Spleen (tissue), 7 donors: ENCODE measurements around the gene CDADC1.

Source experiments
- POLR2A ChIP-seq, 3 donors: fragments of 450-650 bp; IDR thresholded peaks; one replicate each; pipeline ENCODE4 v1.5.1; 2017; ENCODE audit warnings: antibody characterized with exemption in 3 of 3, mild to moderate bottlenecking in 1 of 3
- POLR2AphosphoS5 ChIP-seq, 3 donors: sonication (generic); formaldehyde crosslinking; IDR thresholded peaks; one replicate each; pipeline ENCODE4 v1.5.1; 2017; ENCODE audit warnings: antibody characterized with exemption in 3 of 3
- TF ChIP-seq, protein P1 (sequence below), 11 experiments: fragments of 200-600 bp in 7 of 11; fragments of 450-650 bp in 4 of 11; sonication (generic) in 4 of 11; IDR thresholded peaks in 8 of 11; conservative IDR thresholded peaks in 3 of 11; 1 replicate in 7 of 11; 2 replicates in 4 of 11; pipeline versions ENCODE4 v1.4.0 to v1.8.0; 2016 to 2021; ENCODE audit warnings: antibody characterized with exemption in 11 of 11, inconsistent platforms in 4 of 11, mild to moderate bottlenecking in 1 of 11
- donor health status: DM: no; HTN: no; CAD: no; lungs with moderate emphysema.
- donor health status: DM: no; HTN: no; CAD: no.
- donor health status: DM: no; HTN: no; CAD: no.

DNA sequence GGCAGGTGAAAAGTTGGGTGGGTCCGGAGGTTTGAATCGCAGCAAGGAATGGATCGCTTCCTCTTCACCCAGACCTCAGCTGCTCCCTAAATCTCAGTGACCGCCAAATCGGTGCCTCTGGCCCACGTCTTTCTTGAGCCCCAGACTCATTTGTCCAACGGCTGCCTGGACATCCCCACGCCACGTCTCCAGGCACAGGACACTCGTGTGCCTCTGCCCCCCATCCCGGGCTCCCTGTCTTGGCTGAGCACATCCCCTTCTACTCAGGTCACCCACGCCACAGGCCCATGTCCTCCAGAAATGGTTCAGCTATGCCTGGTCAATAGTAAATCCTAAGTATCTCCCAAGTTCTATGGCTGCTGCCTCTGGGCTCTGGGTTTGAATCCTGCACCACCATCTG lies 56.6 kb downstream of the CDADC1 start:
- TF ChIP-seq, protein P1, sequence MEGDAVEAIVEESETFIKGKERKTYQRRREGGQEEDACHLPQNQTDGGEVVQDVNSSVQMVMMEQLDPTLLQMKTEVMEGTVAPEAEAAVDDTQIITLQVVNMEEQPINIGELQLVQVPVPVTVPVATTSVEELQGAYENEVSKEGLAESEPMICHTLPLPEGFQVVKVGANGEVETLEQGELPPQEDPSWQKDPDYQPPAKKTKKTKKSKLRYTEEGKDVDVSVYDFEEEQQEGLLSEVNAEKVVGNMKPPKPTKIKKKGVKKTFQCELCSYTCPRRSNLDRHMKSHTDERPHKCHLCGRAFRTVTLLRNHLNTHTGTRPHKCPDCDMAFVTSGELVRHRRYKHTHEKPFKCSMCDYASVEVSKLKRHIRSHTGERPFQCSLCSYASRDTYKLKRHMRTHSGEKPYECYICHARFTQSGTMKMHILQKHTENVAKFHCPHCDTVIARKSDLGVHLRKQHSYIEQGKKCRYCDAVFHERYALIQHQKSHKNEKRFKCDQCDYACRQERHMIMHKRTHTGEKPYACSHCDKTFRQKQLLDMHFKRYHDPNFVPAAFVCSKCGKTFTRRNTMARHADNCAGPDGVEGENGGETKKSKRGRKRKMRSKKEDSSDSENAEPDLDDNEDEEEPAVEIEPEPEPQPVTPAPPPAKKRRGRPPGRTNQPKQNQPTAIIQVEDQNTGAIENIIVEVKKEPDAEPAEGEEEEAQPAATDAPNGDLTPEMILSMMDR (IDR thresholded peaks at IDR 0.05 in 8 of 11, conservative IDR thresholded peaks at IDR 0.05 in 3 of 11), result no peak
- TF ChIP-seq POLR2A (IDR thresholded peaks at IDR 0.05) (no peak), POLR2AphosphoS5 (IDR thresholded peaks at IDR 0.05) (no peak)
